Thoracic aorta (tissue), 2 donors: ENCODE data around the gene BCL6B. TPM values are rescaled to one million over a fixed set of nuclear protein-coding genes. Genes with fewer than 3 reads are reported as not detected.

Experiments used
- ATAC-seq: fragments of 150-250 bp; one replicate; pipeline ENCODE4 v1.8.0; 2017; ENCODE audit warnings: low read depth; ENCODE audit not compliant: insufficient number of reproducible peaks, low FRiP score
- DNase-seq: peaks from one replicate; pipeline ENCODE4 v3.0.0-alpha.2; 2020; ENCODE audit warnings: low spot score
- H3K27ac ChIP-seq, 2 donors: fragments of 200-600 bp; sonication (generic); 1 replicate in 1 of 2; 2 replicates in 1 of 2; pipeline ENCODE4 v1.5.1; 2016; ENCODE audit warnings: mild to moderate bottlenecking in 2 of 2, moderate library complexity in 2 of 2
- H3K27me3 ChIP-seq: fragments of 200-600 bp; sonication (generic); replicated peaks from 2 replicates; pipeline ENCODE4 v1.6.0; 2016; ENCODE audit warnings: mild to moderate bottlenecking; ENCODE audit not compliant: insufficient read depth
- H3K36me3 ChIP-seq: fragments of 200-600 bp; sonication (generic); one replicate; pipeline ENCODE4 v1.5.1; 2016
- H3K4me1 ChIP-seq, 2 donors: fragments of 200-600 bp; sonication (generic); 1 replicate in 1 of 2; 2 replicates in 1 of 2; pipeline versions ENCODE4 v1.5.1 to v1.6.0; 2016; ENCODE audit warnings: low read depth in 2 of 2, mild to moderate bottlenecking in 1 of 2; ENCODE audit not compliant: control insufficient read depth in 1 of 2
- H3K4me3 ChIP-seq: fragments of 200-600 bp; sonication (generic); 2 replicates; pipeline ENCODE4 v1.5.1; 2016; ENCODE audit warnings: mild to moderate bottlenecking
- H3K9me3 ChIP-seq: fragments of 200-600 bp; sonication (generic); 2 replicates; pipeline ENCODE4 v1.5.1; 2016
- CTCF ChIP-seq: fragments of 200-600 bp; sonication (generic); IDR thresholded peaks from one replicate; pipeline ENCODE4 v1.5.1; 2019; ENCODE audit warnings: antibody characterized with exemption
- total RNA-seq, 2 donors: library from RNA; depleted of rRNA; stranded (reverse); fragments of >200 nt; gene quantifications; one replicate each; pipeline versions ENCODE4 v1.1.0 to v1.2.3, GENCODE V29; 2016

The BCL6B gene
- total RNA-seq, 2 donors from 2014 or later, result 0.95 to 5.7 TPM

- no peaks in the 10 kb centered on the region for H3K4me1 ChIP-seq
- no peak overlapping the region for H3K27ac ChIP-seq
- no peaks in the 10 kb centered on the region for H3K9me3 ChIP-seq
- H3K4me3 ChIP-seq, result no peak overlapping the region
- H3K27me3 ChIP-seq, result no peaks in the 10 kb centered on the region
- no peak for DNase-seq
- ATAC-seq, result no peak
- TF ChIP-seq CTCF, result no peak
- H3K36me3 ChIP-seq, result no peaks in the 10 kb centered on the region
Observed at GRCh38 chr17:7029659-7030058, 6.8 kb downstream of the BCL6B start.

GRCh38 chr17:7034955-7035590 lies 12.2 kb downstream of the BCL6B start:
- no peak for DNase-seq
- no peaks in the 10 kb centered on the region for H3K27me3 ChIP-seq
- peak overlapping the region in 1 of 2 donors; percentile 22 for H3K27ac ChIP-seq
- H3K4me3 ChIP-seq, result peak overlapping the region; percentile 70
- peak; percentile 29 for ATAC-seq
- no peak for TF ChIP-seq CTCF
- H3K36me3 ChIP-seq, result no peaks in the 10 kb centered on the region
- peaks cover 5 to 16% of the 10 kb centered on the region in 2 donors for H3K4me1 ChIP-seq
- H3K9me3 ChIP-seq, result no peaks in the 10 kb centered on the region

DNA sequence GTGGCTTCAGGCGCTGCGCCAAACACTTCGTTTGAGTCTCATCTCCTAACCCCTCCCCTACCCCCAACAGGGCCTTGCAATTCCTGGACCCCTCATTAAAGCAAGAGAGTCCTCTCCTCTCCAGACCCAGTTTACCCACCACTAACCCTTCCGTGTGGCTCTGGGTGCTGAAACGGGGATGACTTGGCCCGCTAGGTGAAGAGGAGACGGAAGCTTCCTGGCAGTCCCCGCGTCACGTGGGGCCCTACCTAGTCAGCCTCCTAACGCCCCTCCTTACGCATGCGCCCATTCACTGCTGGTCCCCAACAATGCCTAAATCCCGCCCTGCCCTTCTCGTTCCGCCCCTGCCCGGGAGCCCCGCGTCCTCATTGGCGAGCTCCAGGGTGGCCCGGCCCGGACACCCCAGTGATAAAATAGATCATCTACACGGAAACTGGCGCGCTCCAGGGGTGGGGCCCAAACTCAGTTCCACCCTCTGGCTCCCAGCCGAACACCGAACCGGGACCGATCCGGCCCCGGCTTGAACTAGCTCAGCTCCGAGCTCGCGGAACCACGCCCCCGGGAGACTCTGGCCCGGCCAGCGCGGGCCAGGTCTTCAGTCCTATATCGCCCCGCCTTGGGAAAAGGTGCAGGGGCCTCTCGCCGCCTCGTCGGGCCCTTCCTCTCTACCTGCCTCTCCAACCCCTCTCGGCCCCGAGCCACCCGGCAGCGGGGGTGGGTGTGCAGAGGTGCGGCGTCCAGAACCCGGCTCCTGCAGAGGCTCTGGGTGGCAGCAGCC lies 12.9 kb downstream of the BCL6B start, which contains the start of gene SLC16A13:
SLC16A13 (plus strand) TSS at position 425 of the 778 bp plus-strand sequence. CDS start 368 bp downstream, outside the sequence.
- Histone ChIP-seq H3K4me3 (peak within 1 kb of the TSS; percentile 70), H3K27ac (peak within 1 kb of the TSS in 1 of 2 donors; percentile 22), H3K36me3 (no peaks in the 10 kb centered on the region), H3K4me1 (peaks cover 5 to 16% of the 10 kb centered on the region in 2 donors), H3K27me3 (no peaks in the 10 kb centered on the region), H3K9me3 (no peaks in the 10 kb centered on the region)
- peak; percentile 78 for DNase-seq
- ATAC-seq, result peak; percentile 27
- TF ChIP-seq CTCF, result no peak

GRCh38 chr17:7038025-7038862 lies 15.4 kb downstream of the BCL6B start:
- H3K4me3 ChIP-seq, result no peak overlapping the region
- DNase-seq, result no peak
- no peak overlapping the region for H3K27ac ChIP-seq
- TF ChIP-seq CTCF, result no peak
- H3K27me3 ChIP-seq, result peaks cover 8% of the 10 kb centered on the region
- H3K9me3 ChIP-seq, result no peaks in the 10 kb centered on the region
- H3K4me1 ChIP-seq, result peaks cover 12 to 29% of the 10 kb centered on the region in 2 donors
- H3K36me3 ChIP-seq, result no peaks in the 10 kb centered on the region
- ATAC-seq, result no peak
